ENCODE data around the gene ALOX15B. TPM values are rescaled to one million over a fixed set of nuclear protein-coding genes. Genes with fewer than 3 reads are reported as not detected.

The ALOX15B gene
- total and polyA plus RNA-seq, 9 of the 15 experiments (the other 6 are each of a cell fraction or from before 2014, with no cell fraction given) = 0.04 TPM; not detected in 8

- TF ChIP-seq ZNF347 (CRISPR knock-in tag; IDR thresholded peaks at IDR 0.05; ENCODE audit: low read depth) (no peak), TRIM24 (IDR thresholded peaks at IDR 0.05) (no peak), SLC30A9 (CRISPR knock-in tag; IDR thresholded peaks at IDR 0.05) (no peak), ZNF274 (IDR thresholded peaks at IDR 0.05; ENCODE audit: borderline replicate concordance, low read depth, low read length) (no peak), MAFG (tag; conservative IDR thresholded peaks at IDR 0.05) (no peak), ZNF174 (CRISPR knock-in tag; IDR thresholded peaks at IDR 0.05) (no peak)
- TF ChIP-seq, protein P1, sequence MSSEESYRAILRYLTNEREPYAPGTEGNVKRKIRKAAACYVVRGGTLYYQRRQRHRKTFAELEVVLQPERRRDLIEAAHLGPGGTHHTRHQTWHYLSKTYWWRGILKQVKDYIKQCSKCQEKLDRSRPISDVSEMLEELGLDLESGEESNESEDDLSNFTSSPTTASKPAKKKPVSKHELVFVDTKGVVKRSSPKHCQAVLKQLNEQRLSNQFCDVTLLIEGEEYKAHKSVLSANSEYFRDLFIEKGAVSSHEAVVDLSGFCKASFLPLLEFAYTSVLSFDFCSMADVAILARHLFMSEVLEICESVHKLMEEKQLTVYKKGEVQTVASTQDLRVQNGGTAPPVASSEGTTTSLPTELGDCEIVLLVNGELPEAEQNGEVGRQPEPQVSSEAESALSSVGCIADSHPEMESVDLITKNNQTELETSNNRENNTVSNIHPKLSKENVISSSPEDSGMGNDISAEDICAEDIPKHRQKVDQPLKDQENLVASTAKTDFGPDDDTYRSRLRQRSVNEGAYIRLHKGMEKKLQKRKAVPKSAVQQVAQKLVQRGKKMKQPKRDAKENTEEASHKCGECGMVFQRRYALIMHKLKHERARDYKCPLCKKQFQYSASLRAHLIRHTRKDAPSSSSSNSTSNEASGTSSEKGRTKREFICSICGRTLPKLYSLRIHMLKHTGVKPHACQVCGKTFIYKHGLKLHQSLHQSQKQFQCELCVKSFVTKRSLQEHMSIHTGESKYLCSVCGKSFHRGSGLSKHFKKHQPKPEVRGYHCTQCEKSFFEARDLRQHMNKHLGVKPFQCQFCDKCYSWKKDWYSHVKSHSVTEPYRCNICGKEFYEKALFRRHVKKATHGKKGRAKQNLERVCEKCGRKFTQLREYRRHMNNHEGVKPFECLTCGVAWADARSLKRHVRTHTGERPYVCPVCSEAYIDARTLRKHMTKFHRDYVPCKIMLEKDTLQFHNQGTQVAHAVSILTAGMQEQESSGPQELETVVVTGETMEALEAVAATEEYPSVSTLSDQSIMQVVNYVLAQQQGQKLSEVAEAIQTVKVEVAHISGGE (CRISPR knock-in tag; IDR thresholded peaks at IDR 0.05) = no peak
- TF ChIP-seq, protein P2, sequence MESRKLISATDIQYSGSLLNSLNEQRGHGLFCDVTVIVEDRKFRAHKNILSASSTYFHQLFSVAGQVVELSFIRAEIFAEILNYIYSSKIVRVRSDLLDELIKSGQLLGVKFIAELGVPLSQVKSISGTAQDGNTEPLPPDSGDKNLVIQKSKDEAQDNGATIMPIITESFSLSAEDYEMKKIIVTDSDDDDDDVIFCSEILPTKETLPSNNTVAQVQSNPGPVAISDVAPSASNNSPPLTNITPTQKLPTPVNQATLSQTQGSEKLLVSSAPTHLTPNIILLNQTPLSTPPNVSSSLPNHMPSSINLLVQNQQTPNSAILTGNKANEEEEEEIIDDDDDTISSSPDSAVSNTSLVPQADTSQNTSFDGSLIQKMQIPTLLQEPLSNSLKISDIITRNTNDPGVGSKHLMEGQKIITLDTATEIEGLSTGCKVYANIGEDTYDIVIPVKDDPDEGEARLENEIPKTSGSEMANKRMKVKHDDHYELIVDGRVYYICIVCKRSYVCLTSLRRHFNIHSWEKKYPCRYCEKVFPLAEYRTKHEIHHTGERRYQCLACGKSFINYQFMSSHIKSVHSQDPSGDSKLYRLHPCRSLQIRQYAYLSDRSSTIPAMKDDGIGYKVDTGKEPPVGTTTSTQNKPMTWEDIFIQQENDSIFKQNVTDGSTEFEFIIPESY (CRISPR knock-in tag; IDR thresholded peaks at IDR 0.05) = no peak
These were observed 41.7 kb upstream of the ALOX15B start (continued) for GRCh38 chr17:7997186-7997585.
